Activated CD8-positive, alpha-beta memory T cell treated with anti-CD3 and anti-CD28 coated beads, Interleukin-2, amount 50 U/mL, for 24 hours (primary cell): ENCODE measurements around the gene EXOSC5.
A peak's percentile ranks its signal among the peaks of the same experiment; 100 is the strongest.
"Not testable (repeated sequence)": the region's sequence is repeated elsewhere in the genome, so short reads cannot be mapped to it uniquely, and the experiment has no call there.

Experiments used
- DNase-seq: peaks from one replicate; pipeline ENCODE4 v3.0.0-alpha.2; 2020; ENCODE audit errors: extremely low read depth

EXOSC5 gene

DNA sequence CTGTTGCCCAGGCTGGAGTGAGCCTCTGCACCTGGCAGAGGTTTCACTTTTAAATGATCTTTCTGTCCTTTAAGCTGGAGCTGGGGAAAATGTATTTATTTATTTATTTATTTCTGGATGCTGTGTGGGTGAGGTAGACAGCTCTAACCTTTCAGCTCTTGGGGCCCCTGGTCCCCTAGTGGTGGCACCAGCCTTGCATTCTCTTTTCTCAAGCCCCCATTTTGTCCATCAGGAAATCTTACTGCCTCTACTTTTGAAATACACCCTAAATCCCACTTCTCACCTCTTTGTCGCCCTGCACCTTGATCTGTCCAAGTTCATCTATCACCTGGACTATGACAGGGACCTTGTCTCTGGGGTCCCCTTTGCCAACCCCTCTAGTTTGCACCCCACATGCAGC is 31.1 kb downstream of the EXOSC5 start:
- DNase-seq = no peak

DNA sequence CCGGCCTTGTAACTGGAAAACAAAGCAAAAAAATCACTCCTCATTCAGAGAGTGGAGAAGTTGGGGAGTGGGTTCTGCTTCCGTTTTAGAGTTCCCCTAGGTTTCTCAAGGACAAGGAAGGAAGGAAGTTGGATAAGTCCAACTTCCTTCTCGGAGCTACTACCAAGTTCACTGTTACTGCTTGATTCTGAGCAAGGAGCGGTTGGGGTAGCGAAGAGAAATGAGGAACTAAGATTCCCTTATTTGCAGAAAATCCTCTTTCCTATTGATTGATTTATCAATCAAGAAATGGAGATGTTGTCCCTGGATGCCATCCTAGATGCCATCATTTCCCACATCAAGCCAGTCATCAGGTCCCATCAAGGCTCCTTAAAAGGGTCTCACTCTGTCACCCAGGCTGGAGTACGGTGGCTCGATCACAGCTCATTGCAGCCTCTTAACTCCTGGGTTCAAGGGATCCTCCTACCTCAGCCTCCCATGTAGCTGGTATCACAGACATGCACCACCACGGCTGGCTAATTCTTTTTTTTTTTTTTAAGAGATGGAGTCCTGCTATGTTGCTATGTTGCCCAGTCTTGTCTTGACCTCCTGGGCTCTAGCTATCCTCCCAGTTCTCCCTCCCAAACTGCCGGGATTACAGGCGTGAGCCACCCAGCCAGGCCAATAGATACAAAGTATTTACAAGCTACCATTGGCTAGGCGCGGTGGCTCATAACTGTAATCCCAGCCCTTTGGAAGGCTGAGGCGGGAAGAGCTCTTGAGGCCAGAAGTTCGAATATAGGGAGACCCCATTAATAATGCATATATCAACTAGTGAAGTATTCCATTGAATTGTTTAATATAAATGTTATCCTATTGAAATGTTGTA is 32.4 kb downstream of the EXOSC5 start:
- no peak for DNase-seq

DNA sequence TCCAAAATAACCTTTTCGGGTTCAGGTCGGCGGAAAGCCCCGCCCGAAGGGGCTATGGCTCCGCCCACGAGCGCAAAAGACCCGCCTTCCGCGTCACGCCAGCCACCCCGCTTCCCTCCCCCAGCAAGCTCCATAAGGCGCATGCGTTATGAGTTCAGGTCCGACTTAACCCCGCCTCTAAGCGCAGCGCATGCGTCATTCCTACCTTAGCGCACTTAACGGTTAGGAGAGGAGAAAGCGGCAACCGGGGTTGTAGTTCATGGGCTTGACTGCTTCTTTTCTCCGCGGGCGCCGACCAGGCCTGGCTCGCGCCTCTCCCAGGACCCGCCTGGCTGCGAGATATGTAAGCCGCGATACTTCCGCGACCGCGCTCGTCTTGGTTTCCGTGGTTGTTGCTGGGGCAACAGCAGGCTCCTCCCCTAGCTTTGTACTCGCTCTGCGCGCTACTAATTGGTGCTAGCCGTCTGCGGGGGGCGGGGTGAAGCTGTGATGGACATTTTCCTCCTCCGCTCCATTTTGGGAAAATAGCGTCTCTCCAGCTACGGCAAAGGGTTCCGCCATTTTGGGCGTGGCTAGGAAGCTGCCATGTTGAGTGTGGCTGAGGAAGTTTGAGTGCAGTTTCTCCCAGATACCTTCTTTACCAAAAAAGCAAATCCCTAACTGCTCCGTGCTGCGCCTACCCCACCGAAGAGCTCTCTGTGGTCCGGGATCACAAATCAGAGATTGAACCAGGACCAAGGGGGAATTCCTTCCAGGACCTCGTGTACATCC is 33.2 kb downstream of the EXOSC5 start, which contains the start of gene B9D2:
Gene B9D2 (minus strand): TSS at position 397 of the 771 bp plus-strand sequence. CDS start 630 bp downstream, outside the sequence.
- peak; percentile 96 for DNase-seq

DNA sequence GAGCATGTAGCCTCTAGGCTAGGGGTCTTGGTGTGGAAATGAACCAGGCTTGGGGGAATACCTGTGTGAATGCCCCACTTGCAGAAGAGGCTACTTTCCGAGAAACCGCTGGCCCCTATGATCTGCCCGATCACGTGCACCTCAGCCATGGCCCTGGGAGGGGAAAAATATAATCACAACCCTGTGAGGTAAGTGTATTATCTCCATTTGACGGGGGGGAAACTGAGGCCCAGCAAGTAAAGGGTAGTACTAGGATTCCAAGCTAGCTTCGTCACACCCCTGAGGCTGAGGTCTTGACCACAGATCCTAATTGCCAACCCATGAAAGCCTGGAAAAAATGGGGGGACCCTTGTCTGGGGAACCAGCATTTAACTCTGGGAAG is 33.8 kb downstream of the EXOSC5 start:
- DNase-seq = no peak

DNA sequence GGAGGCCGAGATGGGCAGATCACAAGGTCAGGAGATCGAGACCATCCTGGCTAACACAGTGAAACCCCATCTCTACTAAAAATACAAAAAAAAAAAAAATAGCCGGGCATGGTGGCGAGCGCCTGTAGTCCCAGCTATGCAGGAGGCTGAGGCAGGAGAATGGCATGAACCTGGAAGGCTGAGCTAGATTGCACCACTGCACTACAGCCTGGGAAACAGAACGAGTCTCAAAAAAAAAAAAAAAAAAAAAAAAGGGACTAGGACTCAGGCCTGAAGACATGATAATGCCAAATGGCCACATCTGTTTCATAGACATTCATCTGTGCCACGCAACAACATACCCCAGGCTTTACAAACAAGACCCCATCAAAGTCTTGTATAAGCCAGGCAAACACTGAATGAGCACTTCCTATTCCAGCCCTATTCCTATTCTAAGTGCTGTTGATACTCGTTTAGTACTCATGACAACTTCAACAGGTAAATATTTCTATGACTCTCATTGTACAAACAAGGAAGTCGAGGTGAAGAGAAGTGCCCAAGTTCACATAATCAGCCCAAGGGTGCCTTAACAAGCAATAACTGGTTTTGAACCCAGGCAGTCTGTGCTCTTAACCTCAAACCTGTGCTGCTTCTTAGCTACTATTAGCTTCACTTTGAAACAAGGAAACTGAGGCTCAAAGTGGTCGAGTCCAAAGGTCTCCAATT is 34.9 kb downstream of the EXOSC5 start:
- DNase-seq = no peak

DNA sequence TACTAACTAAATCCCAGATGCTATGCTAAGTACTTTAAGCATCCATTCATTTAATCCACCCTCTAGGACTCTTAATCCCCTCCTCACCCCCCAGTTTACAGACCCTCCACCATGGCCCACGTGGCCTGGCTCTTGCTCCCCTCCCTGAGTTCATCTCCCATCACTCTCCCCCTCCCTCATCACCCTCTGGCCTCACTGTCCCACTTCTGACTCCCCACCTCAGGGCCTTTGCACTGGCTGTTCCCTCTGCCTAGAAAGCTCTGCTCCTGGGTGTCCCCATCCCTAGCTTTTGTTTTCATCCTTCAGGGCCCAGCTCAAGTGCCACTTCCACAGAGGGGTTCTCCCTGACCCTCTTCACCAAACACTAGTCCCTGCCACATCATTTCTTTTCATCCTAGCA is 37.4 kb downstream of the EXOSC5 start:
- DNase-seq = no peak

DNA sequence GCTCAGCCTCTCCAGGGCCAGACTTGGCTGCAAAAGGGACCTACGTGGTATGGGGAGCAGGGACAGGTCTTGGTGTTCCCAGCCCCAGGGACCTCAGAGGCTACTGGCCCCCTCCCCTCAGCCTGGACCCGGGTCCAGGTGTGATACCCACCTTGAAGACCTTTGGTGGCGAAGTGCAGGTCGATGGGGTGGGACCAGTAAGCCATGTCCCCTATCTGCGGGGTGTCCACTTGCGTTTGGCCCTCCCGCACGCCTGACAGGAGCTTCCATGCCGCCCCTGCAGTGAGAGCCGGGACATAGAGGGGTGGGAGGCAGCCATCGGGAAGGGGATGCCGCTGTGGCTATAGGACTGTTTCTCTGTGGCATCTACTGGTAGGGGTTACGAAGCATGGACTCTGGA is 39.4 kb downstream of the EXOSC5 start:
- DNase-seq = no peak

DNA sequence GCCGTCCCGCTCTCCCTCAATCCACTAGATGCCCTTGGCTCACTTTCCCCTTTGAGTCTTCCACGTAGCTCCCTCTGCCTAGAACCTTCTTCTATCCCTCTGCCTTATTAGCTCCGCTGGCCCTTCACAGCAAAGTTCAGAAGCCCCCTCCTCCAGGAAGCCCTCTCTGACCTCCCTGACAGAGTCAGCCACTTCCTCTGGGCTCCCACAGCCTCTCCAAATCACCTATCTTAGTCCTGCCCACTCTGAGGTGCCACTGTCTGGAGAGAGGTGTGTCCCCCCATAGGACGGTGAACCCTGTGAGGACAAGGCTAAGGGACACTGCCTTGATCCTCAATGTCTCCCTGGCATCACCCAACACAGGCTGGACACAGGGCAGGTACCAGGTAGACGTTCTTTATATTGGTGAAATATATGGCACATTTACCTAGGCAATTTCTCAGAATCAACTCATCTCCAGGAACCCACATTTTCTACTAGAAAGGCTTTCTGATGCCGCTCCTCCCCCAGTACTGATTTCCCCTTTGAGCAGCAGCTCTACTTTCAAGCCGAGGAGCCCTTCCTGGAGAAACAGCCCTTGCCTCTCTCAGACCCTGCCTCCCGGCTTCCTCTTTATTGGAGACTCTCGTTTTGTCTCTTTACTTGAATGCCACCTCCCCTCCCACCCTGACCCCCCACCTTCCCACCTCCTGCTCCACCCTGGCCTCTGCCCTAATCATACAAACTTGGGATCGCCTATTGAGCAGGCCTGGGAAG is 40.0 kb downstream of the EXOSC5 start:
- no peak for DNase-seq

DNA sequence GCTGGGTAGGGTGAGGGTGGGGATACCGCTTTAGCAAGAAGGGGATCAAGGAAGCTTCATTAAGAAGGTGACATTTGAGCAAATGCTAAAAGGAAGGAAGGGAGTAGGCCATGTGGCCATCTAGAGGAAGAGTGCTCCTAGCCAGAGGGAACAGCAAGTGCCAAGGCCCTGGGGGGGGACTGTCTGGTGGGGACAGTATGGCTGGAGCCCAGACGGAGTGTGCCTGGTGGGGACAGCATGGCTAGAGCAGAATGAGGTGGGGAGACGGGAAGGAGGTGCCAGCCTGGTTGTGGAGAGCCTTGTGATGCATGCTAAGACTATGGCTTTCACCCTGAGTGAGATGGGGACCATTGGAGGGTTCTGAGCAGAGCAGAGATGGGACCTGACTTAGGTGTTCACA is 41.4 kb downstream of the EXOSC5 start:
- DNase-seq = no peak

DNA sequence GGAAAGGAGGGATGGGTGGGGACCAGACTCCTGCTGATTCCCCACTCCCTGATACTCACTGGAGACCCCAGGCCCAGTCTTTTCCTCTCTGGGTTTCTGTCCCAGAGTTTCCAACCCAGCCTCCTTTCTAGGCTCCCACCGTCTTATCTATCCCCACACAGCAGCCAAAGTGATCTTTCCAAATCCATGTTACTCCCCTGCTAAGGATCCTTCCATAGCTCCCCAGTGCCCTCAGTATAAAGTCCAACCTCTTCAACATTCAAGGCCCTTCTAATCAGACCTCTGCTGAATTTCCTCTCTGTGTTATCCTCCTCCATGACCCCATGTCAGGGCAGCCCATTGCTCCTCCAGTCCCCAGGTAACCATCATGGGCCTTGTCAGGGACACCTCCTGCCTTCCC is 42.1 kb downstream of the EXOSC5 start:
- DNase-seq = no peak

DNA sequence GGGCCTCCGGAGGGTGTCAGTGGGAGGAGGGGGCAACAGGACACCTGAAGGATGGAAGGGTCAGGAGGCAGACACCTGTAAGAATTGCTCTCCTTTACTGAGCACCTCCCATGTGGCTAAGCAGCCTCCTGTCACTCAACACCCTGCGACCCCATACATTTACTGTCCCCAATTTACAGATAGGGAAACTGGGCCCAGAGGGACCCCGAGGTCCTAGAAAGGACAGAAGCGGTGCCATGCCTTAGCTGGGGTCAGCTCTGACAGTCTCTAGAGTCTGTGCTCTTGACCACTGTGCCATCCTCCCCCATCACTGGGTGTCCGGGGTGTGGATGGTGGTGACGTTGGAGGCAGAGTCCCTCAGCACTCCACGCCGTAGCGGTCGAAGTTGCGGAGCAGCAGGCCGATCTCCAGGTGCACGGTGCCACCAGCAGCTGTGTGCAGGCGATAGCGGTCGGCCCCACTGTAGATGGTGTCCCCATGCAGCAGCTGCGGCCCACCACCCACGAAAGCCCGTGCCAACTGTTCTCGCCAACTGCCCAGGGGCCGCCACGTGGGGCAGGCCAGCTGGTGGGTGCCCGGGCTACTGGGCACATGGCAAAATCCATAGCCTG is 42.7 kb downstream of the EXOSC5 start:
- DNase-seq = no peak

DNA sequence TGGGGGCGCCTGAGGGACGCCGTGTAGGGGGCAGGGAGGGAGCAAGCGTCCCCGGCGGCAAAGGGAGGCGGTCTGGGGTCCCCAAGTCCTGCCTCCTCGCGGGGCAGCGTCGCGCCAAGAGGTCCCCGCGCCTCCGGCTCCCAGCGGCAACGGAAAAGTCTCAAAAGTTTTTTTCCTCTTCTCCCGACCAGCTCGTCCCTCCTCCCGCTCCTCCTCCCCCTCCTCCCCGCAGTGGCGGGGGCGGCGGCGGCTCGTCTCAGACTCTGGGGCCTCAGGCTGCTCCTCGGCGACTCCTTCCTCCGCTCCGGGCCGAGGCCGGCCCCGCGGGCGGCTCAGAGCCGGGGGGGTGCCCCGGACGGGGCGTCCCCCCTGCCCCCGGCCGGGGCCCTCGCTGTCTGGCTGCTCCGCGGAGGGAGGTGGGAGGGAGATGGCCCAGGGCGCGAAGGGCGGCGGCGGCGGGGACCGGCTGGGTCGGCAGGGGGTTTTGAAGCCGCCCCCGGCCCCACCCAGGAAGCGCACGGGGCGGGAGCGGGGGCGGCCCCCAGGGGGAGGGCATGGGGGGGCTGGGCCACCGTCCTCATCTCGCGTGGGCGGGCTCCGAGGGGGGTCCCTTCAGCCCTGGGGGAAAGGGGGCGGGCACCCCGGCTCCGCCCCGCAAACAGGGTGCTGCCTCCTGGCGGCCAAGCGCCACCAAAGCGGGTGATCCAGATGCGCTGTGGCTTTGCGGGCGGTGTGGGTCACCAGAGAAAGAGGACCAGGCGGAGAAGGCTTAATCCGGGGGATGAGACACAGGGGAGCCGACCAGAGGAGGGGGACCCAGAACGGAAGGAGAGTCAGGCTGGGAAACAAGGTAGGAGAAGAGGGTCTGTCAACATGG is 43.5 kb downstream of the EXOSC5 start, which contains the start of gene TGFB1:
Gene TGFB1 (minus strand): TSS at position 457 of the 877 bp plus-strand sequence. CDS start 878 bp downstream, outside the sequence.
- DNase-seq = peak; percentile 76

DNA sequence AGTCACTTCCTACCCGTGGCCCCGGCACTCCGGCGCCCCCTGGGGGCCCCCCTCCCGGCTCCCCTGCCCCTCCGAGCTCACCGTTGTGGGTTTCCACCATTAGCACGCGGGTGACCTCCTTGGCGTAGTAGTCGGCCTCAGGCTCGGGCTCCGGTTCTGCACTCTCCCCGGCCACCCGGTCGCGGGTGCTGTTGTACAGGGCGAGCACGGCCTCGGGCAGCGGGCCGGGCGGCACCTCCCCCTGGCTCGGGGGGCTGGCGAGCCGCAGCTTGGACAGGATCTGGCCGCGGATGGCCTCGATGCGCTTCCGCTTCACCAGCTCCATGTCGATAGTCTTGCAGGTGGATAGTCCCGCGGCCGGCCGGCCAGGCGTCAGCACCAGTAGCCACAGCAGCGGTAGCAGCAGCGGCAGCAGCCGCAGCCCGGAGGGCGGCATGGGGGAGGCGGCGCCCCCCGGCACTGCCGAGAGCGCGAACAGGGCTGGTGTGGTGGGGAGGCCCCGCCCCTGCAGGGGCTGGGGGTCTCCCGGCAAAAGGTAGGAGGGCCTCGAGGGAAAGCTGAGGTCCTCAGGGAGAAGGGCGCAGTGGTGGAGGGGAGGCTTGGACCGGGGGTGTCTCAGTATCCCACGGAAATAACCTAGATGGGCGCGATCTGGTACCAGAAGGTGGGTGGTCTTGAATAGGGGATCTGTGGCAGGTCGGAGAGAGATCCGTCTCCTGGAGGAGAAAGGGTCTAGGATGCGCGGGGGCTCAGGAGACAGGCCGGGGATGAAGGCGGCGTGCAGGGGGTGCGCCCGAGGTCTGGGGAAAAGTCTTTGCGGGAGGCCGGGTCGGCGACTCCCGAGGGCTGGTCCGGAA is 44.3 kb downstream of the EXOSC5 start:
- peak; percentile 45 for DNase-seq

DNA sequence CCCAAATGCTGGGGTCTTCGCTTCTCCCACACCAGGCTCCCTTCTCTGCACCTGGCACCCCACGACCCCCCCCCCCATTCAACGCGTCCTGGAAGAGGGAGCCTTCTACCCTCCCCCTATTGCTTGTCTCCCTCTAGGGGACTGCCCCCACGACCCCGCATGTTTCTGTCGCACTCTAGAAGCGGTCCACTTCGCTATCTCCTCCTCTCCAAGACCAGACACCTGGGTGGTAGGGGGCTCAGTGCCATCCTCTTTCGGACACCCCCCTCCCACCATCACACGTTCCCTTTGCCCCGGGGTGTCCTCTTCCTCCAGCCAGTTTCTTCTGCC is 44.9 kb downstream of the EXOSC5 start:
- no peak for DNase-seq

DNA sequence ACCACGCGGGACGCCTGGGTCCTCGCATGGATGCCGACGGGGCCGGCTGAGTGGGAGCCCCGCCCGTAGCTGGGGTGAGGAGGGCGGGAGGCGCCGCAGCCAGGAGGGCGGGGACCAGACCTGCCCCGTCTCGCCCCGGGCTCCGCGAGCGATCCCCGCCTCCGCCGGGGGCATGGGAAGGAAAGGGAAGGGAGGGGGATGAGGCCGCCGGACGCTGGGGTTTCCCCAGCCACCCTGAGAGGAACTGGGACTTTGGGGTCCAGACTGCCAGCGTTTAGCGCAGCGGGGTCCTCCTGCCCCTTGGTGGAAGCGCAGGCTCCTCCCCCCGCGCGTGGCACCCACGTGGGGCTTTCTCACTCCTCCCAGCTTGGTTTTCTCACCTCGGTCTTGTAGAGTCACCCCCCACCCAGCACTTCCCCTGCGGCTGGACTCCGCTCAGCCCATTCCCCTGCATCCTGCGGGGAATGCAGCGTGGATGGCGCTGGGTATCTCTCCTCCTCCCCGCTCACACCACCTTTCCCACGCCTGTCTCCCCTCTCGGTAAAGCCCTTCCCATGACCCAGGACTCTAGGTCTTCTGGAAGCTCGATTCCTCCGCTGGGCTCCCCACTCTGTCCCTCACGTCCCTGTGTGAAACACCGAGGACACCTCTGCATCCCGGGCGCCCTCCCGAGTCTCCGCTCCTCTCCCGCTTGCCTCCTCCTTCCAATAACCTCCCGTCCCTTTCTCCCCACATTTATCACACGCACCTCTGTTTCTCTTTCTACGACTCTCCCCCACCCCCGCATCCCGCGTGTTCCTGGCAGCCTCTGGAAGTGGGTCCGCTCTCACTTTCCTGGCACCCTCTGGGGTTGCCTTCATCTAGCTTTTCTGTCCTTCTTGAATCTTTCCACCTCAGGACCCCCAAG is 45.6 kb downstream of the EXOSC5 start:
- DNase-seq = peak; percentile 76

DNA sequence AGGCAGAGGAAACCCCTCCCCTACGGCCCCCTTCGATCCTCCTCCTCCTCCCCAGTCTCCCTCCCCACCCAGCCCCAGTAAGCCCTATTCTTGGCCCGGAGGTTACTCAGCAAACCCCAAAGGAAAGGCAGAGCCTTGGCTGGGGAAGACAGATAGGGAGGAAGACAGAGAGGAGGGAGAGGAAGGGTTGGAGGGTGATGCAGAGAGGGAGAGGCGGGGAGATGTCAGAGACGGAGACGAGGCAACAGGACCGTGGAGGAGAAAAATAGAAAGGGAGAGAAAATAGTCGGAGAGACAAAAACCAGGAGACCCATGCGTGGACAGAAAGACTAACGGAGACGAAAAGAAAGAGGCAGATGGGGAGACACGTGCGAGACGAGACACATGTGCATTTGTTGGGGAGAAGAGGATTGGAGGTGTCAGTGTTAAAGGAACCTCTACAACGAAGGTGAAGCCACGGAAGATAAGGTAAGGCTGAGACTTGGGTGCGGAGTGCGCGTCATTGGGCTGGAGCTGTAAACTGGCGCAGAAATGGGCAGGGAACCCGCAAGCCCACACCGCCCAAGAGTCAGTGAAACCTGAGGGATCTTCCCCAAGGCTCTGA is 46.3 kb downstream of the EXOSC5 start:
- DNase-seq = no peak

DNA sequence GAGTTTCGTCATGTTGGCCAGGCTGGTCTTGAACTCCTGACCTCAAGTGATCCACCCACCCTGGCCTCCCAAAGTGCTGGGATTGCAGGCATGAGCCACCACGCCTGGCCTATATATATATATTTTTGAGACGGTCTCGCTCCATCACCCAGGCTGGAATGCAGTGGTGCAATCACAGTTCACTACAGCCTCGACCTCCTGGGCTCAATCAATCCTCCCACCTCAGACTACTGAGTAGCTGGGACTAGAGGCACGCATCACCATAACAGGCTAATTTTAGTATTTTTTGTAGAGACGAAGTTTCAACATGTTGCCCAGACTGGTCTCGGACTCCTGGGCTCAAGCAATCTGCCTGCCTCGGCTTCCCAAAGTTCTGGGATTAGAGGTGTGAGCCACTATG is 50.2 kb downstream of the EXOSC5 start:
- not testable (repeated sequence) for DNase-seq

DNA sequence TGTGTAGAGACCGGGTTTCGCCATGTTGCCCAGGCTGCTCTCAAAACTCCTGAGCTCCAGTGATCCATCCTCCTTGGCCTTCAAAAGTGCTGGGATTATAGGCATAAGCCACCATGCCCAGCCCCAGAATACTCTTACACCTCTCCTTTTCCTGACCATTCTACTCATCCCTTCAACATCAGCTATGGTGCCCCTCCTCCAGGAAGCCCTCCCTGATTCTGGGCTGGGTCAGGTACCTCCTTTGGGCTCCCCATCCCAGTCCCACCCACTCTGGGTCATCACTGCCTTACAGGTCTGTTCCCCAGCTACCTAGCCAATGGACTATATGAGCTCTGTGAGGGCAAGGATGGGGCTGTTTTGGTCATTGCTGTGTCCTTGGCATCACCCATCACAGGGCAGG is 53.0 kb downstream of the EXOSC5 start:
- DNase-seq = no peak
